CD4-positive, CD25-positive, alpha-beta regulatory T cell (primary cell): ENCODE data around the gene LRRC8D. TPM values are rescaled to one million over a fixed set of nuclear protein-coding genes. Genes with fewer than 3 reads are reported as not detected.

ENCODE experiments used
- ATAC-seq, 2 donors: fragments of 150-1000 bp; cut with Tn5 transposase; one replicate each; pipeline ENCODE4 v1.10.0; 2021; ENCODE audit warnings: low read depth in 2 of 2, moderate number of reproducible peaks in 2 of 2, moderate library complexity in 1 of 2
- DNase-seq, 3 donors: peaks; one replicate each; pipeline versions ENCODE4 v3.0.0 to v3.0.0-alpha.2; 2012 to 2022; ENCODE audit warnings: mixed read lengths in 1 of 3
- H3K27ac ChIP-seq: one replicate; pipeline ENCODE4 v1.7.0; 2013; ENCODE audit warnings: mild to moderate bottlenecking, low read length; ENCODE audit not compliant: insufficient read depth, poor library complexity, severe bottlenecking
- H3K27me3 ChIP-seq: one replicate; pipeline ENCODE4 v1.7.0; 2013; ENCODE audit warnings: low read length; ENCODE audit not compliant: control insufficient read depth, insufficient read depth
- H3K36me3 ChIP-seq: one replicate; pipeline ENCODE4 v1.7.0; 2013; ENCODE audit warnings: mild to moderate bottlenecking, low read length, moderate library complexity; ENCODE audit not compliant: control insufficient read depth, insufficient read depth
- H3K4me1 ChIP-seq: 2 replicates; pipeline ENCODE4 v1.7.0; 2013; ENCODE audit warnings: mild to moderate bottlenecking, low read length; ENCODE audit not compliant: insufficient read depth, control insufficient read depth, poor library complexity, severe bottlenecking
- H3K4me3 ChIP-seq: one replicate; pipeline ENCODE4 v1.7.0; 2013; ENCODE audit warnings: low read depth, mild to moderate bottlenecking, low read length, moderate library complexity
- H3K9me3 ChIP-seq, 2 experiments: 1 replicate in 1 of 2; 2 replicates in 1 of 2; pipeline ENCODE4 v1.7.0; 2013; ENCODE audit warnings: low read length in 2 of 2, mild to moderate bottlenecking in 1 of 2, moderate library complexity in 1 of 2; ENCODE audit not compliant: control insufficient read depth in 2 of 2
- H3K27ac Mint-ChIP-seq, 3 donors: one replicate each; pipeline ENCODE4 v1.8.0; 2020 to 2022; ENCODE audit warnings: mild to moderate bottlenecking in 3 of 3, mixed read lengths in 3 of 3, moderate library complexity in 2 of 3
- H3K27me3 Mint-ChIP-seq: one replicate; pipeline ENCODE4 v1.8.0; 2022; ENCODE audit warnings: mild to moderate bottlenecking, mixed read lengths
- H3K36me3 Mint-ChIP-seq: one replicate; pipeline ENCODE4 v1.8.0; 2020; ENCODE audit warnings: mixed read lengths
- H3K4me1 Mint-ChIP-seq, 4 donors: one replicate each; pipeline ENCODE4 v1.8.0; 2020 to 2022; ENCODE audit warnings: mixed read lengths in 4 of 4, mild to moderate bottlenecking in 1 of 4
- H3K4me3 Mint-ChIP-seq, 4 donors: one replicate each; pipeline ENCODE4 v1.8.0; 2020 to 2022; ENCODE audit warnings: mild to moderate bottlenecking in 4 of 4, mixed read lengths in 4 of 4, moderate library complexity in 3 of 4
- H3K9me3 Mint-ChIP-seq, 7 donors: one replicate each; pipeline ENCODE4 v1.8.0; 2020 to 2022; ENCODE audit warnings: mixed read lengths in 7 of 7, mild to moderate bottlenecking in 3 of 7, moderate library complexity in 2 of 7
- polyA plus RNA-seq, 4 donors: library from polyadenylated mRNA; unstranded; fragments of 300-500 nt; fragmentation: Illumina TruSeq; gene quantifications; one replicate each; pipeline ENCODE4 v1.2.3, GENCODE V29; 2021
- total RNA-seq: library from RNA; stranded (reverse); gene quantifications from one replicate; pipeline ENCODE4 v1.2.3, GENCODE V29; 2022

Gene LRRC8D
- total and polyA plus RNA-seq, 5 donors from 2014 or later = 23.6 to 69.0 (median 54.5) TPM

DNA sequence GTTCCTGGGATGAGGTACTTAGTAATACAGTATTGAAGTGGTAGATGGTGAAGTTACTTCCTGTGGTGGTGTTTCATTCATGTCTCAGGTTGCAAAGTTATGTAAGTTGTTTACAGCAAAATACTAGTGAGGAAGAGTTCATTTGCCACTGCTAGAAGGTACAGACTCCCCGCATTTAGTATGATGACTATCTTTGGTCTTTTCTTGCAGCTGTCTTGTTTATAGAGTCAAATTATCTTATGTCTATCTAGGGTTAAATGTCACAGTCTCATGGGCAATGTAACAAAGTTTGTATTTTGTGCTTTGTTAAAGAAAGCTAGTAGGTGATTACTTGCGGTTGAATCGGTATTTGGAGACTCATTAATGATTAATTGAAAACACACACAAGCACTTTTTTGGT is 50.2 kb downstream of the LRRC8D start:
- Mint-ChIP-seq H3K4me3 (peak overlapping the region in 3 of 4 donors; percentile 20 to 72 (median 51)), H3K9me3 (no peaks in the 10 kb centered on the region), H3K27ac (peak overlapping the region; percentile 58 to 89 (median 88)), H3K27me3 (no peaks in the 10 kb centered on the region), H3K36me3 (peaks cover 46% of the 10 kb centered on the region), H3K4me1 (peaks cover 20 to 80% (median 54%) of the 10 kb centered on the region in 4 donors)
- ATAC-seq = peak; percentile 84 to 88
- H3K27ac ChIP-seq = peak overlapping the region; percentile 50
- H3K4me3 ChIP-seq = peak overlapping the region; percentile 35
- H3K36me3 ChIP-seq = peaks cover 2% of the 10 kb centered on the region
- peaks cover 24% of the 10 kb centered on the region for H3K4me1 ChIP-seq
- H3K27me3 ChIP-seq = no peaks in the 10 kb centered on the region
- H3K9me3 ChIP-seq = no peaks in the 10 kb centered on the region
- peak in 2 of 3 donors; percentile 57 to 62 for DNase-seq

DNA sequence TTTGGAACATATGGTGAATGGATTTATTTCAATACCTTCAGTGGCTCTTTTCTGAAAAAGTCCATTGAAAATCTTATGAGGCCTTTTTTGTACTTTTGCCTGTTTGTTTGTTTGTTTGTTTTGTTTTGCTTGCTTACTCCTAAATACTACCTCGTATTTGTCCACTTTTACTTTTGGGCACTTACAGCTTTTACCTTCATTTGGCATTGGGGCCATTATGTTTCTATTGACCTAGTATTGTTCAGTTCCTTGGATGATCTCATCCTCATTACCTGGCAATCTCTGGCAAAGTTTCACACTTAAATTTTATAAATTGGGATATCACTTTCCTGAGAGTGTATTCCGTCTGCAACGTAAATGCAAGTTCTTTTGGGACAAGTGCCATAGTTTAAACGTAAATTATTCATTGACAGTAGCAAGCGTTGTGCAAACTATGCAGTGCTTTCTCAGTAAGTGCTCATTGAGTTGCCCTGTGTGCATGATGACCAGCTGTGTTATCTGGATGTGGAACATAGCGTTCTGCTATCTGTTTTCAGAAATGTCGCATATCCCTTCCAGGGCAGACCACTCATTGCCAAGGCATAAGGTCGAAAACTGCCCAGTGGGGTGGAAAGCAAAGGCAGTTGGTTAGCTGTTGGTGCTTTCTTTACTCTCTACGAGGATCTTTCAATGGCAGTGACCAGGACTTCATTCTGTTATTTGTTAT is 51.1 kb downstream of the LRRC8D start:
- H3K27me3 Mint-ChIP-seq = no peaks in the 10 kb centered on the region
- Histone ChIP-seq H3K36me3 (peaks cover 2% of the 10 kb centered on the region), H3K9me3 (no peaks in the 10 kb centered on the region), H3K4me1 (peaks cover 17% of the 10 kb centered on the region), H3K4me3 (no peak overlapping the region), H3K27me3 (no peaks in the 10 kb centered on the region), H3K27ac (no peak overlapping the region)
- peaks cover 18 to 79% (median 52%) of the 10 kb centered on the region in 4 donors for H3K4me1 Mint-ChIP-seq
- H3K4me3 Mint-ChIP-seq = peak overlapping the region in 1 of 4 donors; percentile 10
- H3K27ac Mint-ChIP-seq = peak overlapping the region; percentile 7 to 58 (median 44)
- peaks cover 45% of the 10 kb centered on the region for H3K36me3 Mint-ChIP-seq
- no peak for ATAC-seq
- no peaks in the 10 kb centered on the region for H3K9me3 Mint-ChIP-seq
- DNase-seq = no peak

DNA sequence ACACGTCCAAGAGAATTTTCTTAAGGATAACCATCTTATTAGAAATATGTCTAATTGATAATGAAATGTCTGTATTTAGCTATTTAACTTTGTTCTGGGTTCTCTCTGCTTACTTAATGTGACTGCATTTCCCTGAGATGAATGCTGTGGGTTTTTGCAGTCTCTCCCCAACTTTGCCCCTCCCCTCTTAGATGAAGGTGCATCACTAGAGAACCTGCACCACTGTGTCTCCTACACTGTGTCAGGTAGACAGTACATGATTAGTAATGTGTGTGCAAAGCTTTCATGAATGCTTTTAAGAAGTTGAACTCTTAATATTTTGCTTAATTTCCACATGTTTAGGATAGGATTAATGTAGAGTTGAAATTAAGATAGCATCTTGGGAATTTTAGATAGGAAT is 51.7 kb downstream of the LRRC8D start:
- Mint-ChIP-seq H3K27ac (peak overlapping the region in 2 of 3 donors; percentile 44 to 58), H3K36me3 (peaks cover 40% of the 10 kb centered on the region), H3K9me3 (no peaks in the 10 kb centered on the region), H3K27me3 (no peaks in the 10 kb centered on the region), H3K4me3 (peak overlapping the region in 1 of 4 donors; percentile 26), H3K4me1 (peaks cover 18 to 73% (median 47%) of the 10 kb centered on the region in 4 donors)
- Histone ChIP-seq H3K4me3 (no peak overlapping the region), H3K4me1 (peaks cover 17% of the 10 kb centered on the region), H3K27me3 (no peaks in the 10 kb centered on the region), H3K27ac (no peak overlapping the region), H3K9me3 (no peaks in the 10 kb centered on the region), H3K36me3 (peaks cover 2% of the 10 kb centered on the region)
- no peak for ATAC-seq
- no peak for DNase-seq

DNA sequence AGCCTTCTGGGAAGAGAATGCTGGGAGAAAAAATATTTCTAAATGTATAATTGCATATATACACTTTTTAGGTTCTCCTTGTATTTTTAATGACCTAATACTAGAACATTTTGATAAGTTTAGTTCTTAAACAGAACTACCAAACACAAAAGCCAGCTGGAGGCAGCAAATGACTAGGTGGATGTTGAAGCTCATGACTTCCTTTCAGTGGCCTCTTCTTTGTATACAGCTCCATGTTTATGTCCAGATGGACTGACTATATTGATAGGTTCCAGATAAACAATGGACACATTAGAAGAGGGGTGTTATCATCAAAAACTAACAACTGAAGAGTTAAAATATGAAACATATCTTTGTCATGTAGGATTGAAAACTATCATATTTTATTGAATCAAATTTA is 52.5 kb downstream of the LRRC8D start:
- H3K36me3 Mint-ChIP-seq = peaks cover 36% of the 10 kb centered on the region
- peaks cover 18 to 73% (median 48%) of the 10 kb centered on the region in 4 donors for H3K4me1 Mint-ChIP-seq
- peak overlapping the region in 1 of 4 donors; percentile 52 for H3K4me3 Mint-ChIP-seq
- Histone ChIP-seq H3K27ac (no peak overlapping the region), H3K36me3 (peaks cover 2% of the 10 kb centered on the region), H3K27me3 (no peaks in the 10 kb centered on the region), H3K9me3 (no peaks in the 10 kb centered on the region), H3K4me1 (peaks cover 17% of the 10 kb centered on the region), H3K4me3 (no peak overlapping the region)
- no peaks in the 10 kb centered on the region for H3K27me3 Mint-ChIP-seq
- H3K27ac Mint-ChIP-seq = peak overlapping the region in 1 of 3 donors; percentile 81
- DNase-seq (no peak), ATAC-seq (no peak)
- no peaks in the 10 kb centered on the region for H3K9me3 Mint-ChIP-seq

DNA sequence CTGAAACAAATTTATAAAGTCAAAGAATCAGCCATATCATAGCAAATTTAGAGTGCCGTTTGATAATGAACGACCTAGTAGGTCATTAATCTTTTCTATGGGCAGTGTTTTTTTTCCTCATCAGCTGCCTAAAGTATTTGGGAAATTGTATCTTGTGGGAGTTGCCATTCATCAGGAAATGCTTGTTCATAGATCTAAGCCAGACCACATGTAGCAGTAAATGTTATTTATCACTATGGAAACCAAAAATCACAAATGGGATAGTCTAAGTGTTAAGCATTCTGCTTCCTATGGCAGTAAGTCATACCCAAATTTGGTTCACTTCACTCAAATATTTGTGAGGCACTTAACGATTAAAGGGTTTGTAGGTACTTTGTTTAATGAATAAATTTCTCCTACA is 52.9 kb downstream of the LRRC8D start:
- ATAC-seq (no peak), DNase-seq (no peak)
- no peaks in the 10 kb centered on the region for H3K27me3 ChIP-seq
- no peak overlapping the region for H3K27ac ChIP-seq
- peaks cover 2% of the 10 kb centered on the region for H3K36me3 ChIP-seq
- no peaks in the 10 kb centered on the region for H3K9me3 ChIP-seq
- Mint-ChIP-seq H3K4me1 (peaks cover 18 to 71% (median 47%) of the 10 kb centered on the region in 4 donors), H3K9me3 (no peaks in the 10 kb centered on the region), H3K4me3 (peak overlapping the region in 1 of 4 donors; percentile 52), H3K27me3 (no peaks in the 10 kb centered on the region), H3K36me3 (peaks cover 33% of the 10 kb centered on the region), H3K27ac (peak overlapping the region in 2 of 3 donors; percentile 14 to 81)
- H3K4me3 ChIP-seq = no peak overlapping the region
- peaks cover 17% of the 10 kb centered on the region for H3K4me1 ChIP-seq

DNA sequence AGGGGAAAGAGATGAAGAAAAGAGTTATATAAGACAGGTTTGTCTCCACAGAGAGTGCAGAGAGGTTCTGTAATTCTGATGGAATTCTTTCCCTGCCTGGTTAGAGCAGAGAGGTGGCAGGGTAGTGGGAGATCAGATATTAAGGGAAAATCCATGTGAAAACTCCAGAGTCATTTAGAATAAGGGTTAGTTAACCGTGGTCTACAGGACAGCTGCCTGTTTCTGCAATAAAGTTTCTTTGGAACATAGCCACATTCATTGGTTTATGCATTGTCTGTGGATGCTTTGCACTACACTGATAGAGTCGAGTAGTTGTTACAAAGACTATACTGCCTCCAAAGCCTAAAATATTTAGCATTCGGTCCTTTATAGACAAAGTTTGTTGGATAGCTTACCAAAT is 55.6 kb downstream of the LRRC8D start:
- Histone ChIP-seq H3K27ac (no peak overlapping the region), H3K27me3 (no peaks in the 10 kb centered on the region), H3K4me3 (no peak overlapping the region), H3K4me1 (peaks cover 6% of the 10 kb centered on the region), H3K36me3 (peaks cover 2% of the 10 kb centered on the region), H3K9me3 (peaks cover 0 to 3% of the 10 kb centered on the region in 2 experiments)
- no peaks in the 10 kb centered on the region for H3K27me3 Mint-ChIP-seq
- ATAC-seq = no peak
- DNase-seq = no peak
- peaks cover 28% of the 10 kb centered on the region for H3K36me3 Mint-ChIP-seq
- H3K27ac Mint-ChIP-seq = no peak overlapping the region
- peaks cover 0 to 5% (median 0%) of the 10 kb centered on the region in 7 donors for H3K9me3 Mint-ChIP-seq
- H3K4me1 Mint-ChIP-seq = peaks cover 10 to 60% (median 37%) of the 10 kb centered on the region in 4 donors
- H3K4me3 Mint-ChIP-seq = no peak overlapping the region

DNA sequence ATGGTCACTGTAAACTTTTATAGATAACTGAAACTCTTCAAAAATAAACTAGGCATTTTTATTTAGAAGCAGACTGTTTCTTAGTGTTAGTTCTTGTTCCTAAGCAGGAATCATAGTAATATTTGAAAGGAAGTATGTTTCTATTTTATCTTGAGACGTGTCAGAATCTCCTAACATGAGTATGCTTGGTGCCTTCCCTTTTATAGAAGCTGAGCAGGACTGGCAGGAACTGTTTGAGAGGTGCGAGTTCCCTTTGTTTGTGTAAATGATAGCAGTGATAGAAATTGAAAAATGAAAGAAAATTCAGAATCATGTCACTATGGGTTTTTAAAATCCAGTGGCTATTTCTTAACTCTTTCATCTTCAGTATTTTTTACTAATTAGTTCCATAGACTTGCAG is 56.9 kb downstream of the LRRC8D start:
- H3K4me1 Mint-ChIP-seq = peaks cover 10 to 51% (median 31%) of the 10 kb centered on the region in 4 donors

More for the DNA sequence above, 56.9 kb downstream of the LRRC8D start:
- H3K27me3 ChIP-seq = no peaks in the 10 kb centered on the region
- H3K27ac ChIP-seq = no peak overlapping the region
- peaks cover 3% of the 10 kb centered on the region for H3K36me3 ChIP-seq
- no peak for DNase-seq
- no peak overlapping the region for H3K27ac Mint-ChIP-seq
- peaks cover 0 to 5% (median 0%) of the 10 kb centered on the region in 7 donors for H3K9me3 Mint-ChIP-seq
- H3K27me3 Mint-ChIP-seq = no peaks in the 10 kb centered on the region
- ATAC-seq = no peak
- no peak overlapping the region for H3K4me3 Mint-ChIP-seq
- H3K4me3 ChIP-seq = no peak overlapping the region
- H3K36me3 Mint-ChIP-seq = peaks cover 29% of the 10 kb centered on the region
- peaks cover 0 to 3% of the 10 kb centered on the region in 2 experiments for H3K9me3 ChIP-seq
- H3K4me1 ChIP-seq = peaks cover 6% of the 10 kb centered on the region
